GM18498 (cell line): ENCODE results near the gene NELL2.
"Not testable (repeated sequence)": the region's sequence is repeated elsewhere in the genome, so short reads cannot be mapped to it uniquely, and the experiment has no call there.

ENCODE experiments used
- ATAC-seq: cut with Tn5 transposase; IDR thresholded peaks from one replicate; pipeline ENCODE4 v1.9.1; 2021; ENCODE audit warnings: mild to moderate bottlenecking, moderate library complexity; ENCODE audit not compliant: unreplicated experiment

NELL2 gene

DNA sequence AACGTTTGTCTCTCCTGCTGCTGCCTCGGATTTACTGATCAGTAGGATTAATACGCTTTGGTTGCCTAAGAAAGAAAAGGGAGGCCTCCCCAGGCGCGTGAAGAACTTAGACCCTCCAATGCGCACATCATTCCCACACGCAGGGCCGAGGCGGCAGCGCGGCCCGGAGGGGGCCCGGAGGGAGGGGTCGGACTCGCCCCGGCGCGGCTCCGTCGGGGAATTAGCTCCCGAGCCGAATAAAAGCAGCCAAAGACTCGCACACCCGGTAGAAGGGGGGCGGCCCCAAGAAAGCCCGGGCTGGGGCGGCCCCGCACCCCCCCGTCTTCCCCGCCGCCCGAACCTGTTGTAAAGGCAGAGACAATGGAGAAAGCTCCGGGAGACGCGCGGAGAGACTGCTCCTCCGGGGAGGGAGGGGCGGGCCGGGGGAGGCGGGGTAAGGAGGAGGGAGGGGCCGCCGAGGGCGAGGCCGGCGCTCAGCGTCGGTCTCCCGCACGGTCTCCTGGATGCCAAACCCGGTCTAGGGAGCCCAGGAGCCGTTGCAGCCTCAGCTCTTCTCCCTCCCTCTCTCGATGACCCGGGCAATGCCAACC, at the start of gene NELL2:
TSS of gene NELL2 (minus strand) at position 362 of the 590 bp plus-strand sequence. CDS start 446 bp downstream, outside the sequence.
- peak; percentile 68 for ATAC-seq

GRCh38 chr12:44921736-44922135, 45.6 kb upstream of the NELL2 start:
- no peak for ATAC-seq

GRCh38 chr12:44917141-44917540, 41.0 kb upstream of the NELL2 start:
- ATAC-seq = no peak

GRCh38 chr12:44915958-44916357, 39.8 kb upstream of the NELL2 start:
- ATAC-seq = no peak

DNA sequence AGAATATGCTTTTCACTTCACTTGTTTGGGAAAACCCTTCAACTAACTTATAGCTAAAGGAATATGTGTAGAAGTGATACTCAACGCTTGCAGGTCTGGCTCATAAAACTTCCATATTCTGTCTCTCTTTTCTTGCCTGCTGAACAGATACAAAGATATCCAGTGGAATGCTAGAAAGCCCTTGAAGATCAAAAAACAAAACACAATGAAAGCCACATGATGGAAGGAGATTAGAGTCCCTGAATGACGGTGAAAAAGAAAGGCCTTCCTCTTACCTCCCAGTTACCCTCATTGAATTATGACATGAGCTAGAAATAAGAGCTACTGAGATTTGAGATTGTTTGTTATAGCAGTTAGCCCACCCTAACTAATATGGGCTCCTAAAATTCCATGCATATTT, 28.2 kb upstream of the NELL2 start:
- no peak for ATAC-seq

DNA sequence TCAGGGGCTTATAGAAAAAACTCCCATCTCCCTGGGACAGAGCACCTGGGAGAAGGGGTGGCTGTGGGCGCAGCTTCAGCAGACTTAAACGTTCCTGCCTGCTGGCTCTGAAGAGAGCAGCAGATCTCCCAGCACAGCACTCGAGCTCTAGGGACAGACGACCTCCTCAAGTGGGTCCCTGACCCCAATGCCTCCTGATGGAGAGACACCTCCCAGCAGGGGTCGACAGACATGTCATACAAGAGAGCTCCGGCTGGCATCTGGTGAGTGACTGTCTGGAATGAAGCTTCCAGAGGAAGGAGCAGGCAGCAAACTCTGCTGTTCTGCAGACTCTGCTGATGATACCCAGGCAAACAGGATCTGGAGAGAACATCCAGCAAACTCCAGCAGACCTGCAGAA, 22.0 kb upstream of the NELL2 start:
- ATAC-seq = not testable (repeated sequence)

DNA sequence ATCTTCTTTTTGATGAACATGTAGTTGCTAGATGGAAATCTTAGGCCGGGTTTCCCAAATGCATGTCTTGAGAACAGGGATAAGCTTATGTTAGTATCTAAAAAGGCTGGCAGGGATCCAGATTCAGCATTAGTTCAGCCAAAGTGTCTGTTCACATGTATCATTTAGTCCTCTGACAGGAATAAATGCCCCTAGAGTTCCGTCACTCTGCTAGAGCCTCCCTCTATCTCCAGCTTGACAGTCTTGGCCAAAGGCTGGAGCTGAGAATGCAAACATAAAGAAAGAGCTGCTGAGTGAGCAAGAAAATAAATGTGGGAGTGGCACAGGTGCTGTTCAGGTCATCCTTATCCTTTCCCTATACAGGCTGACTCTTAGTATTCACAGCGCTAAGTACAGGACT, 13.8 kb upstream of the NELL2 start:
- ATAC-seq = no peak

GRCh38 chr12:44889162-44889561, 13.0 kb upstream of the NELL2 start:
- ATAC-seq = no peak

GRCh38 chr12:44885902-44886301, 9.8 kb upstream of the NELL2 start:
- ATAC-seq = no peak

DNA sequence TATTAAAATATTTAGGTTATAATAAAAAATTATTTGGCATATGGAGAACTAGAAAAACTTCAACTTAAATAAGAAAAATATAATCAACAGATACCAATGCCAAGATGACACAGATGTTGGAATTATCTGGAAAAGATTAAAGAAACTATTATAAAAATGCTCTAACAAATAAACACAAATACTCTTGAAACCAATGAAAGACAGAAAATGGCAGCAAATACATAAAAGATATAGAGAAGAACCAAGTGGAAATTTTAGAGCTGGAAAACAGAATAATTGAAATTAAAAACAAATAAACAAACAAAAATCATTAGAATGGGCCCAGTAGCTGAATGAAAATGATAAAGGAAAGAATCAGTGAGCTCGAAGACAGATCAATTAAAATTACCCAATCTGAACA, 5.1 kb upstream of the NELL2 start:
- ATAC-seq = no peak

- ATAC-seq = peak; percentile 53
These were observed 662 bp upstream of the NELL2 start for GRCh38 chr12:44876544-44877410.

DNA sequence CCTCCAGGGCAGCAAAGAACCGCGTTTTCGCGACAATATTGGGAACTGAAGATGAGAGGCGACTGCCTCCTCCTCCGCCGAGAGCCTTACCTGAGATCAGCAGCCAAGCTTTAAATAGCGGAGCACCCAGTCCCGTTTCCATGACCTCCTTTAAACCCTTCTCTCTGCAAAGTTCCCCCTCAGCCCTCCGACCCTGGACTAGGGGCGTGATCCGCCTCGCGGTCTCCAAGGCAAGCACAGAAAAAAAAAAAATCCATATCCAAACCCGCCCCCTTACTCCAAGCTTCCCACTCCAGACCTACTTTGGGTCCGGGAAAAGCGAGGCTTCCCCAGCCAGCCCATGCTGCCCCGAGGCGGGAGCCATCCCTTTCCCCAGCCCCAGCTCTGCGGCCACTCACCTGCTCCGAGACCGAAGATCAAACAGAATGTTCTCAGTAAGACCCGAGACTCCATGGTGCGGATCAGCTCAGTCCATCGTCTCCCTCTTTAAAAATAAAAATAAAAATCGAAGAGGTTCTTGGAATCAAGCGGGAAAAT, 630 bp downstream of the NELL2 start:
- ATAC-seq = peak; percentile 29

DNA sequence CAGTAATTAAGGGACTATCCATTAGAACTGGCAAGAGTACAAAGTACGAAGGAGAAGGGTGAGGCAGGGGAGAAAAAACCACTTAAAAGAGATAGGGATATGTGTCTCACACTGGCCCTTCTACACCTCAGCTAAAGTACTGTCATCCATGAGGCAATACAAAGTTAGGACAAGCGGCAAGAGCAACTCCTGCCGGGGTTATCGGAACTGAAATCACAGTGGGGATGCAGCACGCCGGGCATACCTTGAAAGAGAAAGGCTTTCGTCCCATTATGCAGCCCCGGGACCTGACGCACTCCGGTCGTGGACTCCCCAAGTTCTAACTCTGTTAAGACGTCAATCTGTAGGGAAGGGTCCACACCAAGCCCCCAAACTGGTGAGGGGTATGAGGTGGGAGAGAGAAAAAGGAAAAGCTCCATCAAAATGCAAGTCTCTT, 1.1 kb downstream of the NELL2 start:
- no peak for ATAC-seq

- no peak for ATAC-seq
These were observed 2.2 kb downstream of the NELL2 start for GRCh38 chr12:44873898-44874297.

DNA sequence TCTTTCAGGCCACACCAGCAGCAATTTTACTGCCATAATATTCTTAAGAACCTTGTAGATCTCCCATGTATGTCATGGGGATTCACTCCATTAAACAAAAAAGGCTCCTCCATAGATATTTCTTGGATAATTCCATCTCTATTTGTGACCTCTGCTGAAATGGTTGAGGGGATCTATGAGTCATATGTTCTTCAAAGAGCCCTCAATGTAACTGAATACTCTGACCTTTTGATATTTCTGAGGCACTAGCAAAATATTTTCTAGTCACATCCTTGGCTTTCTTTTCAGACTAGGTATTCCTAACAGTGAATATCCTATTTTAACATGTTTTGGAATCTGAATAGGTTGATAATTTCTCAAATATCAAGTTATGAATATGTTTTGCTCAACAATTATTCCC, 6.6 kb downstream of the NELL2 start:
- ATAC-seq = no peak

- ATAC-seq = no peak
These were observed 12.2 kb downstream of the NELL2 start for GRCh38 chr12:44863867-44864266.

GRCh38 chr12:44859998-44860689, 16.0 kb downstream of the NELL2 start:
- ATAC-seq = no peak

DNA sequence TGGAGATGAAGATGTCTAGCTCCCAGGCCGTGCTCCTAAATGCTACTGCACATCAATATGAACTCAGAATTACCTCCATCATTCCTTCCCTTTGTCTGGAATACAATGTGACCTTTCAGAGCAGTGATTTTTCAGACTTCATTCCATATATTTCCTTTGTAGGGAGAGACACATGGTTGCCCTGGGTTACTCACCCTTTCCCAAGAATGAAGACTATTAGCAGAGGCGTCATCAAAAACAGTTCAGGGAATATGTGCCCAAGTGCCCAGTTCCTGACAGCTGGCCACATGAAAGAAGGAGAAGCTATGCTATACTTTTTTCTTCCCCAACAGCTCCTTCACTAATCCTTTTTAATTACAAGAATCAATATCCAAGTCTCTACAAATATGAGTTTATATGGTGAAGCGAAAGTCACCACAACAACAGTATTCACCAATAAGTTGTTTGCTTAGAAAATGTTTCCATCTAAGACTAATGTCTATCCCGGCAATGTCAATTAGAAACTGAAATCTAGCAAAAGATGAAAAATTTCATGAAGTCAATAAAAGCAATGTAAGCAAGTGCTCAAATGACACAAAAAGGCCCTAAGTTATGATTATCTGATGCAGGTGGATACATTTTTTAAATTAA, 17.8 kb downstream of the NELL2 start:
- no peak for ATAC-seq

- ATAC-seq = no peak
These were observed 23.6 kb downstream of the NELL2 start for GRCh38 chr12:44852483-44852882.

GRCh38 chr12:44851586-44851985, 24.5 kb downstream of the NELL2 start:
- no peak for ATAC-seq

GRCh38 chr12:44848703-44849085, 27.4 kb downstream of the NELL2 start:
- peak; percentile 62 for ATAC-seq
